ENCODE measurements around the gene MMP15. TPM values are rescaled to one million over a fixed set of nuclear protein-coding genes. Genes with fewer than 3 reads are reported as not detected.

Gene MMP15
- total RNA-seq, 1 donor from 2014 or later, result 78.7 TPM

DNA sequence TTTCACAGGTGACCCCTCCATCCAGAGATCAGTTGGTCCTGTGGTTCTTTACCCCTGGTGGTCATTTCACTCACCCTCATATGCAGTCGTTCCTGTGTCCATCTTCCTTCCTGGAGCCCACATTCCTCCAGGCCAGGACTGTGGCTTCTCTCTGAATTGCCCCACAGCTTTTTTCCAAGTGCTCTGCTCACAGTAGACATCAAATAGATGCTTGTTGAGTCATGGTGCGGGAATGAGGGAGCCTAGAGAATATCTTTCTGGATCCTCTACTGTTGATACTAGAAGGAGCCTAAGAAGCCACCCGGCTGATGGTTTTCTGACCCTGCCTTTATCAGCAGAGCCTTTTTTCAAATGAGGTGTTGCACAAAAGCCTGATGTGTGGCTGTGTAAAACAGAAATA, 13.9 kb upstream of the MMP15 start:
- no peak for TF ChIP-seq CTCF (IDR thresholded peaks at IDR 0.05; ENCODE audit: insufficient read depth, low read length, poor library complexity, severe bottlenecking)
- Histone ChIP-seq H3K36me3 (ENCODE audit: control insufficient read depth, insufficient read depth, low read length) (peaks cover 2% of the 10 kb centered on the region), H3K27me3 (ENCODE audit: control insufficient read depth, insufficient read depth, low read length) (no peaks in the 10 kb centered on the region), H3K4me3 (ENCODE audit: low read depth, low read length) (no peak overlapping the region)
- no peak for DNase-seq (ENCODE audit: low read depth)

DNA sequence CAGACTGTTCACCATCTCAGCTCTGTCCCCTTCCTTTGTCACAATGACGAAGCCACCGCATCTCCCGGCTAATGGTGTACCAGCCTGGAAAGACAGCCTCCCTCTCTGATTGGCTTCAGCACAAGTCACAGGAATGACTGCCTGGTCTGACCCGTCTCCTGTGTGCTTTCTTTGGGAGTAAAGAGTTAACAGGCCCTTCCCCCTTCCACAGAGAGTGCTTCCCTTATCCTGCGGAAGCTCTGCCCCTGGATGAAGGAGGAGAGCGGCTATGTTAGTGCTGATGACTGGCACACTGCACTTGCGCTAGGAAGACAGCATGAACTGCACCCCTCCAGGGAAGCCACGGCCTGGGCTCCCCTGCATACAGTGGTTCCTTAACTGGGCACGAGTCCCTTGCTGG, 13.1 kb upstream of the MMP15 start:
- DNase-seq (ENCODE audit: low read depth), result no peak
- no peak for TF ChIP-seq CTCF (IDR thresholded peaks at IDR 0.05; ENCODE audit: insufficient read depth, low read length, poor library complexity, severe bottlenecking)
- H3K4me3 ChIP-seq (ENCODE audit: low read depth, low read length), result no peak overlapping the region
- peaks cover 2% of the 10 kb centered on the region for H3K36me3 ChIP-seq (ENCODE audit: control insufficient read depth, insufficient read depth, low read length)
- H3K27me3 ChIP-seq (ENCODE audit: control insufficient read depth, insufficient read depth, low read length), result no peaks in the 10 kb centered on the region

GRCh38 chr16:58013201-58013956, 12.2 kb upstream of the MMP15 start:
- no peak for DNase-seq (ENCODE audit: low read depth)
- no peak for TF ChIP-seq CTCF (IDR thresholded peaks at IDR 0.05; ENCODE audit: insufficient read depth, low read length, poor library complexity, severe bottlenecking)
- Histone ChIP-seq H3K4me3 (ENCODE audit: low read depth, low read length) (no peak overlapping the region), H3K27me3 (ENCODE audit: control insufficient read depth, insufficient read depth, low read length) (no peaks in the 10 kb centered on the region), H3K36me3 (ENCODE audit: control insufficient read depth, insufficient read depth, low read length) (peaks cover 2% of the 10 kb centered on the region)

DNA sequence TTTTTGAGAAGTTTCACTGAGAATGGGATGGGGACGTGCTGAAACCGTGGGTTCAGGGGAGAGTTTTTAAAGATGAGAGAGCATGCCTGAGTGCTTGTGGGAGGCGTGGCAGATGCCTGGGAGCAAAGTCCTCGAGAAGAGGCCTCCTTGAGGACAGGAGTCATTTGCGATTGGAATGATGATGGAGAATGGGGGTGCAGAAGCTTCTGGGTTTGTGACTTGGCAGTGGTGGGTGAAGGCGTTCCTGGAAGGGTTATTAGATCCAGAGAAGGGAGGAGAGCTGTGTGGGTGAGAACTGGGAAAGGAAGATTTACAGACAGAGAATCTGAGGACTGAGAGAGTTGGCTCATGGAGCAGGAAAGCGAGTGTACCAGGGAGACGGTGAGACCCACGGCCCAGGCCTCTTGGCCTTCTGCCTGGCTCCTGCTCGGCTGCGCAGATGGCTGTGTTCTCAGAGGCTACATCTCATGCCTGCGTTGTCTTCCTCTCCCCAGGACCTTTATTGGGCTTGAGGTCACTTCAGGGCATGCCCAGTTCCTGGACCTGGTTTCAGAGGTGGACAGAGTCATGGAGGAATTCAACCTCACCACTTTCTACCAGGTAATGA, 8.6 kb upstream of the MMP15 start:
- DNase-seq (ENCODE audit: low read depth), result no peak
- H3K36me3 ChIP-seq (ENCODE audit: control insufficient read depth, insufficient read depth, low read length), result no peaks in the 10 kb centered on the region
- no peak overlapping the region for H3K4me3 ChIP-seq (ENCODE audit: low read depth, low read length)
- H3K27me3 ChIP-seq (ENCODE audit: control insufficient read depth, insufficient read depth, low read length), result no peaks in the 10 kb centered on the region
- no peak for TF ChIP-seq CTCF (IDR thresholded peaks at IDR 0.05; ENCODE audit: insufficient read depth, low read length, poor library complexity, severe bottlenecking)

DNA sequence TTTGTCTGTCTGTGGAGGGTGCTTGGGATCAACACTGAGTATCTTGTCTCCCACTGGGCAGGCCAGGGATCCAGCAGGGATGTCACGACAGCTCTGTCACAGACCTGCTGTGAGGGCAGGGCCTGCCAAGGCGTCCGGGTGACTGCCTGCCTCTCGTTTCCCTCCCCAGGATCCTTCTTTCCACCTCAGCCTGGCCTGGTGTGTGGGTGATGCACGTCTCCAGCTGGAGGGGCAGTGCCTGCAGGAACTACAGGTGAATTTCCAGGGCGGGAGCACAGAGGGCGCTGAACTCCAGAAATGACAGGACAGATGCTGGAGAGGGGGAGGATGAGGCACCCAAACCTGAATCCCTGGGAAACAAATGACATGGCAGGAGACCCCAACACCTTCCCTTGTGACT, 6.8 kb upstream of the MMP15 start:
- H3K4me3 ChIP-seq (ENCODE audit: low read depth, low read length), result no peak overlapping the region
- H3K27me3 ChIP-seq (ENCODE audit: control insufficient read depth, insufficient read depth, low read length), result no peaks in the 10 kb centered on the region
- DNase-seq (ENCODE audit: low read depth), result no peak
- TF ChIP-seq CTCF (IDR thresholded peaks at IDR 0.05; ENCODE audit: insufficient read depth, low read length, poor library complexity, severe bottlenecking), result peak; percentile 2
- no peaks in the 10 kb centered on the region for H3K36me3 ChIP-seq (ENCODE audit: control insufficient read depth, insufficient read depth, low read length)
